ENCODE results near the gene RHCE.
"Not testable (repeated sequence)": the region's sequence is repeated elsewhere in the genome, so short reads cannot be mapped to it uniquely, and the experiment has no call there.

The RHCE gene

GRCh38 chr1:25338986-25339385 lies 81.6 kb downstream of the RHCE start:
- DNase-seq: no peak

- DNase-seq: peak; percentile 98
Measured at GRCh38 chr1:25338188-25338981, 82.2 kb downstream of the RHCE start, which contains the start of gene TMEM50A. TMEM50A (plus strand) TSS chr1:25338334; CDS start chr1:25340487, 2,153 bp downstream.

GRCh38 chr1:25337483-25338187 lies 83.0 kb downstream of the RHCE start:
- peak; percentile 69 for DNase-seq

GRCh38 chr1:25336922-25337354 lies 83.7 kb downstream of the RHCE start:
- DNase-seq: peak; percentile 58

- DNase-seq: not testable (repeated sequence)
Measured at GRCh38 chr1:25329950-25330349, 90.7 kb downstream of the RHCE start.

GRCh38 chr1:25329336-25329735 lies 91.3 kb downstream of the RHCE start:
- not testable (repeated sequence) for DNase-seq

GRCh38 chr1:25328791-25329185 lies 91.8 kb downstream of the RHCE start:
- DNase-seq: not testable (repeated sequence)

- not testable (repeated sequence) for DNase-seq
Measured at GRCh38 chr1:25327864-25328790, 92.5 kb downstream of the RHCE start.

- DNase-seq: not testable (repeated sequence)
Measured at GRCh38 chr1:25324407-25324806, 96.2 kb downstream of the RHCE start.

GRCh38 chr1:25322127-25322526 lies 98.5 kb downstream of the RHCE start:
- not testable (repeated sequence) for DNase-seq

- DNase-seq: not testable (repeated sequence)
Measured at GRCh38 chr1:25320314-25320938, 100.2 kb downstream of the RHCE start.

- DNase-seq: not testable (repeated sequence)
Measured at GRCh38 chr1:25312806-25313470, 107.7 kb downstream of the RHCE start.
